SW480 (cell line): ENCODE results near the gene DRAM1.
A peak's percentile ranks its signal among the peaks of the same experiment; 100 is the strongest.
"Not testable (repeated sequence)": the region's sequence is repeated elsewhere in the genome, so short reads cannot be mapped to it uniquely, and the experiment has no call there.

ENCODE experiments used
- DNase-seq: peaks from one replicate; pipeline ENCODE4 v3.0.0-alpha.2; 2016; ENCODE audit warnings: low spot score

DRAM1 gene

GRCh38 chr12:101859664-101860607 lies 17.4 kb upstream of the DRAM1 start:
- DNase-seq = no peak

GRCh38 chr12:101861688-101862087 lies 15.7 kb upstream of the DRAM1 start:
- DNase-seq = peak; percentile 10

- DNase-seq = no peak
Observed at GRCh38 chr12:101862245-101862644, 15.1 kb upstream of the DRAM1 start.

DNA sequence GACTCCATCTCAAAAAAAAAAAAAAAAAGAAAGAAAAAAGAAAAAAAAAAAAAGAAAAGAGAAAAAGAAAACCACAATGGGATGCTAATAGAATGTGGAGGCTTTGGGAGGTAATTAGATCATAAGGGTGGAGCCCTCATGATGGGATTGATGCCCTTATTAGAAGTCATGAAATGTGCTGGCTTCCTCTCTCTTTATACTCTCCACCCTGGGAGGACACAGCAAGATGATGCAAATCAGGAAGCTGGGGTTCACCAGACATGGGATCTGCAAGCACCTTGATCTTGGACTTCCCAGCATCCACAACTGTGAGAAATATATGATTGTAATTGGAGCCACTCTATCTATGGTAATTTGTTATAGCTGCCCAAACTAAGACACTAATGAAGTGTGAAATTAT lies 13.4 kb upstream of the DRAM1 start:
- no peak for DNase-seq

- DNase-seq = no peak
Observed at GRCh38 chr12:101866615-101867373, 10.6 kb upstream of the DRAM1 start.

- DNase-seq = not testable (repeated sequence)
Observed at GRCh38 chr12:101867619-101868018, 9.8 kb upstream of the DRAM1 start.

DNA sequence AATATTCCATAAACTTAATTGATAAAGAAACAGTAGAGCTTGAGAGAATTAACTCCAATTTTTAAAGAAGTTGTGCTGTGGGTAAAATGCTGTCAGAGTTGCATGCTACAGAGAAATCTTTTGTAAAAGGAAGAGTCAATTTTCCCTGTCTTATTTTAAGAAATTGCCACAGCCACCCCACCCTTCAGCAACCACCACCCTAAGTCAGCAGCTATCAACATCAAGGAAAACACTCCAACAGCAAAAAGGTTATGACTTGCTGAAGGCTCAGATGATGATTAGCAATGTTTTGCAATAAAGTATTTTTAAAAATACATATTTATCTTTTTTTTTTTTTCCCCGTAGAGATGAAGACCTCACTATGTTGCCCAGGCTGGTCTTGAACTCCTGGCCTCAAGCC lies 6.5 kb upstream of the DRAM1 start:
- DNase-seq = no peak

DNA sequence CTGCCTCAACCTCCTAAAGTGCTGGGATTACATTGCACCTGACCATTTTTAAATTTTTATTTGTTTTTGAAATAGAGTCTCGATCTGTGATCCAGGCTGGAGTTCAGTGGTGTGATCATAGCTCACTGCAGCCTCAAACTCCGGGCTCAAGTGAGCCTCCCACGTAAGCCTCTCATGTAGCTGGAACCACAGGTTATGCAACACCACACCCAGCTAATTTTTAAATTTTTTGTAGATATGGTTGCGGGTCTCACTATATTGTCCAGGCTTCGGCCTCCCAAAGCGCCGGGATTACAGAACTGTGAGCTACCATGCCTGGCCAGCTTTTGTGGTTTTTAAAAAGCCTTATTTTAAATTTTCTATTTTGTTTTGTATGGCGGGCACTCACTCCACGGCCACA lies 2.2 kb upstream of the DRAM1 start:
- no peak for DNase-seq

DNA sequence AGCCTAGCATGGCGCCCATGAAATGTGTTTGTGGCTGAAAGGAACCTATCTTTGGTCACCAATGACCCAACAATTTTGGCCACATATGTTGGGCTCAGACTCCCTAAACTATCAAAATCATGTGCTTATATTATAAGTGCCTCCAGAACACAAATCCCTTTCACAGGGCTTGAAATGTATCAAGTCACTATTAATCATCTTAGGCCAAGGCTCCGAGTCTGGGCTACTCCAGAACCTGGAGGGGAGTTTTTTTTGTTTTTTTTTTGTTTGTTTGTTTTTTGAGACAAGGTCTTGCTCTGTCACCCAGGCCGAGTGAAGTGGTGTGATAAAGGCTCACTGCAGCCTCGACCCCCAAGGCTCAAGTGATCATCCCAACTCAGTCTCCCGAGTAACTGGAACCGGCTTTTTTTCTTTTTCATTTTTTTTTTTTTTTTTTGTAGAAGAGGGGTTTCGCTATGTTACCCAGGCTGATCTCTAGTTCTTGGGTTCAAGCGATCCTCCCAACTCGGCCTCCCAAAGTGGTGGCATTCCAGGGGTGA lies 989 bp upstream of the DRAM1 start:
- DNase-seq = no peak

- peak; percentile 36 for DNase-seq
Observed at GRCh38 chr12:101877806-101878242, 444 bp downstream of the DRAM1 start.

GRCh38 chr12:101878243-101878821 lies 952 bp downstream of the DRAM1 start:
- no peak for DNase-seq

GRCh38 chr12:101880769-101881168 lies 3.4 kb downstream of the DRAM1 start:
- DNase-seq = no peak

GRCh38 chr12:101881228-101881627 lies 3.8 kb downstream of the DRAM1 start:
- DNase-seq = no peak

DNA sequence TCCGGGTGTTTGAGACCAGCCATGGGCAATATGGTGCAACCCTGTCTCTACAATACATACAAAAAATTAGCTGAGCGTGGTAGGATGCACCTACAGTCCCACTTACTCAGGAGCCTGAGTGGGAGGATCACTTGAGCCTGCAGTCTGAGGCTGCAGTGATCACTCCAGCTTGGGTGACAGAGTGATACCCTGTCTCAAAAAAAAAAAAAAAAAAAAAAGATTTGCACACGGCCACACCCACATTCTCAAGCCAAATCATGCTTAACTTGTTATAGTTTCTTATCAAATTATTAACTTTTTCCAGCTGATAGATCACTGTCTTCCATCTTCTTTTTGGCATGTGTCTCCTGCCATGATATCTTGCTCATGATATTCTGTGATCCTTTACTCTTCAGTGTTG lies 6.8 kb downstream of the DRAM1 start:
- DNase-seq = no peak

GRCh38 chr12:101884781-101885340 lies 7.5 kb downstream of the DRAM1 start:
- DNase-seq = not testable (repeated sequence)

DNA sequence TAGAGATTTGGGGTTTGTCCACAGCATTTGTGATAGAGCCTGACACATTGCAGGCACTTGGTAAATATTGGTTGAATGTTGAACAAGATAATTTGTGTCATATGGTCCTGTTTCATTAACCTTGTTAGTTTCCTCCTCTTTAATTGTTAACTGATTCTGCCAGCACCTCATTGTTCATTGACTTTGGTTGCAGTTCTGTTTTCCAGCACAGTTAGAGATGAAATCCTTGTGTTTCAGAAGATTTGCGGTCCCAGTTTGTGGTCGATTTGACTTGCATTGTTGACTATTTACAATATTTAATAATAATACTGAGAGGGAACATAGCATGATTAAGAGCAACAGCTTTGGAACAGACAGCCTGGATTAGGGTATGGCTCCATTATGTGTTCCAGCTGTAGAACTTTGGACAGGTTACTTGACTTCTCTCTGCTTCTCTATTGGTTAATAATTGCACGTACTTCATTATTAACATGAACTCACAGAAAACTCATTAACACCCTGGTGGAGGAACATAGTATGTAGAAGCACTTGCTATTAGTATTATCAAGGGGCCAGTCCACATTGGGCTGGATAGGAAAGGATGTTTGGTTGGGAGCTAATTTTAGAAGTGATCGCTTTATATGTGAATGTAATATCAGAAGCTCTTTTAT lies 8.7 kb downstream of the DRAM1 start:
- no peak for DNase-seq

- no peak for DNase-seq
Observed at GRCh38 chr12:101889211-101889752, 11.9 kb downstream of the DRAM1 start.

DNA sequence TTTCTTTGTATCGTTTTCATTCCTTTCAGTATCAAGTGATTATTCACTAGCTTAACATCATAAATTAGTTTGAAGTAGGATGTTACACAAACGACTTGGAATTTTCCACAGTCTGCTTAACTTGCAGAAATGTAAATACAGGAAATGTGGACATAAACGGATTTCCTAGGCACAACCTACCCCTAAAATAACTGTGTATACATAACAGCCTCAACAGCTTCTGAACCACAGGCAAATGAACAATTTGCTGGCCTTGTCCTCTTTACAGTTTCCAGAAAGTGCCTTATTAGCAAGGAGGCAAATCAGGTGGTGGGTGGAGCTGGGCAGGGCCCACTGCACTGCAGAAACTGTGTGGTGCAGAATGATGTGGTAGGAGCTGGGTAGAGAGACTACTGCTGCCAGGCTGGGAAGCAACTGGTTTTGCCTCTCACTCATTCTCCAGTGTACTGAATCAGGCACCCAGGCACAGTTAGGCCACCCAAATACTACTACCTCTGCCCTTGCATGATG lies 14.1 kb downstream of the DRAM1 start:
- DNase-seq = no peak

- no peak for DNase-seq
Observed at GRCh38 chr12:101892794-101893193, 15.4 kb downstream of the DRAM1 start.

- DNase-seq = no peak
Observed at GRCh38 chr12:101901777-101902176, 24.4 kb downstream of the DRAM1 start.

- DNase-seq = no peak
Observed at GRCh38 chr12:101902641-101903040, 25.3 kb downstream of the DRAM1 start.
